ENCODE results near the gene NIT1.

The NIT1 gene

GRCh38 chr1:161073474-161074121 lies 44.3 kb upstream of the NIT1 start:
- no peak overlapping the region for H3K27ac ChIP-seq (ENCODE audit: low read length)
- no peaks in the 10 kb centered on the region for H3K9me3 ChIP-seq (ENCODE audit: insufficient read depth, low read length)

GRCh38 chr1:161074676-161075368 lies 43.1 kb upstream of the NIT1 start:
- H4K20me1 ChIP-seq (ENCODE audit: insufficient read depth, low read length) = no peaks in the 10 kb centered on the region
- no peak overlapping the region for H2AFZ ChIP-seq (ENCODE audit: low read depth, low read length)
- no peaks in the 10 kb centered on the region for H3K79me2 ChIP-seq (ENCODE audit: low read length)
- no peaks in the 10 kb centered on the region for H3K27me3 ChIP-seq (ENCODE audit: low read depth, low read length)
- no peak overlapping the region for H3K4me3 ChIP-seq (ENCODE audit: low read length)
- H3K9me3 ChIP-seq (ENCODE audit: insufficient read depth, low read length) = no peaks in the 10 kb centered on the region
- TF ChIP-seq EZH2phosphoT487 (IDR thresholded peaks at IDR 0.05; ENCODE audit: low read depth) (no peak), CTCF (IDR thresholded peaks at IDR 0.05; ENCODE audit: low read depth, low read length) (no peak)
- H3K9ac ChIP-seq (ENCODE audit: low read length) = no peak overlapping the region
- no peak overlapping the region for H3K27ac ChIP-seq (ENCODE audit: low read length)
- peaks cover 22% of the 10 kb centered on the region for H3K4me1 ChIP-seq (ENCODE audit: low read length)
- no peak overlapping the region for H3K4me2 ChIP-seq (ENCODE audit: low read length)
- no peaks in the 10 kb centered on the region for H3K36me3 ChIP-seq (replicated peaks; ENCODE audit: low read depth, low read length)

More at GRCh38 chr1:161073474-161074121, 44.3 kb upstream of the NIT1 start:
- Histone ChIP-seq H3K4me1 (ENCODE audit: low read length) (peaks cover 22% of the 10 kb centered on the region), H3K4me2 (ENCODE audit: low read length) (no peak overlapping the region), H3K9ac (ENCODE audit: low read length) (no peak overlapping the region), H3K27me3 (ENCODE audit: low read depth, low read length) (no peaks in the 10 kb centered on the region), H2AFZ (ENCODE audit: low read depth, low read length) (no peak overlapping the region), H3K4me3 (ENCODE audit: low read length) (no peak overlapping the region), H3K79me2 (ENCODE audit: low read length) (peaks cover 12% of the 10 kb centered on the region), H3K36me3 (replicated peaks; ENCODE audit: low read depth, low read length) (no peaks in the 10 kb centered on the region), H4K20me1 (ENCODE audit: insufficient read depth, low read length) (no peaks in the 10 kb centered on the region)
- TF ChIP-seq CTCF (IDR thresholded peaks at IDR 0.05; ENCODE audit: low read depth, low read length) (no peak), EZH2phosphoT487 (IDR thresholded peaks at IDR 0.05; ENCODE audit: low read depth) (no peak)

- H3K4me2 ChIP-seq (ENCODE audit: low read length) = no peak overlapping the region
Measured at GRCh38 chr1:161076410-161076809, 41.5 kb upstream of the NIT1 start.

More at GRCh38 chr1:161076410-161076809, 41.5 kb upstream of the NIT1 start:
- H3K9me3 ChIP-seq (ENCODE audit: insufficient read depth, low read length) = no peaks in the 10 kb centered on the region
- H3K79me2 ChIP-seq (ENCODE audit: low read length) = no peaks in the 10 kb centered on the region
- no peak overlapping the region for H2AFZ ChIP-seq (ENCODE audit: low read depth, low read length)
- H3K27ac ChIP-seq (ENCODE audit: low read length) = no peak overlapping the region
- TF ChIP-seq CTCF (IDR thresholded peaks at IDR 0.05; ENCODE audit: low read depth, low read length) = no peak
- TF ChIP-seq EZH2phosphoT487 (IDR thresholded peaks at IDR 0.05; ENCODE audit: low read depth) = no peak
- no peaks in the 10 kb centered on the region for H3K36me3 ChIP-seq (replicated peaks; ENCODE audit: low read depth, low read length)
- peaks cover 6% of the 10 kb centered on the region; the same call in 1 of the 2 replicates for H3K4me1 ChIP-seq (ENCODE audit: low read length)
- H3K9ac ChIP-seq (ENCODE audit: low read length) = no peak overlapping the region
- no peak overlapping the region for H3K4me3 ChIP-seq (ENCODE audit: low read length)
- H4K20me1 ChIP-seq (ENCODE audit: insufficient read depth, low read length) = no peaks in the 10 kb centered on the region
- H3K27me3 ChIP-seq (ENCODE audit: low read depth, low read length) = no peaks in the 10 kb centered on the region
